LNCAP (cell line): ENCODE data around the gene BCAS2.

Experiments
- CTCF ChIP-seq: fragments of 450-650 bp; IDR thresholded peaks from 2 replicates; pipeline ENCODE4 v1.5.1; 2017; ENCODE audit warnings: mild to moderate bottlenecking

BCAS2 gene

GRCh38 chr1:114558544-114558943 lies 22.9 kb downstream of the BCAS2 start:
- peak; percentile 65 for TF ChIP-seq CTCF

- TF ChIP-seq CTCF = no peak
These were observed 26.8 kb downstream of the BCAS2 start for GRCh38 chr1:114554577-114554976.

- TF ChIP-seq CTCF = no peak
These were observed 29.2 kb downstream of the BCAS2 start for GRCh38 chr1:114552106-114552639.

GRCh38 chr1:114551400-114551799 lies 30.0 kb downstream of the BCAS2 start:
- TF ChIP-seq CTCF = no peak

GRCh38 chr1:114550336-114550735 lies 31.1 kb downstream of the BCAS2 start:
- TF ChIP-seq CTCF = no peak

- TF ChIP-seq CTCF = no peak
These were observed 32.3 kb downstream of the BCAS2 start for GRCh38 chr1:114549137-114549536.

GRCh38 chr1:114547076-114547475 lies 34.3 kb downstream of the BCAS2 start:
- no peak for TF ChIP-seq CTCF

GRCh38 chr1:114545796-114546195 lies 35.6 kb downstream of the BCAS2 start:
- no peak for TF ChIP-seq CTCF
